ENCODE data around the gene CNRIP1.

Gene CNRIP1

DNA sequence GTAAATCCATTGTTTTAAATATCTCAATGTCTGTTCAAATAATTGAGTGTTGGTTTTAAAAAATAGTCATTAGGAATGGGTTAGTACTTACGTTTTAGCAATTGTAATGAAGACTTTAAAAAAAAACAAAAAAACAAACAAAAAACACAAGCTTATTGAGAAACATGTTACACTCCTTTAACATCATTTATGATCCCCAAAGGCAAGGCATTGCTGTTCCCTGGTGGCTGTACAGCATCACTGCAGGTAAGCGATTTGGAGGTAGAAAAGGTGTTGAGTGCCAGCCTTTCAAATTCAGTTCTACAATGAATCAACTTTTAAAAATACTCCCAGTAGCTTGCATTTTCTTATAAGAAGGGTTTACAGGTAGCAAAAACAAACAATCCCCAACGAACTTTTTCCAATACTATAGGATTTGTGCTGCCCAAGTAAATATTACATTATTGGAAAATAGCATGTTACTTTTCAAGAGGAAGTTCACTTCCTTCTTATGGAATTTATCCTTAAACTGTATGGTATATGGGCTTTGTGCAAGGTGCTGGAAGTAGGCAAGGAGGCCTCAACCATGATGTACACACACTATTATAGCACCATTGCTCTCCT lies 27.5 kb downstream of the CNRIP1 start:
- no peak for DNase-seq (ENCODE audit: low read depth, low spot score)

DNA sequence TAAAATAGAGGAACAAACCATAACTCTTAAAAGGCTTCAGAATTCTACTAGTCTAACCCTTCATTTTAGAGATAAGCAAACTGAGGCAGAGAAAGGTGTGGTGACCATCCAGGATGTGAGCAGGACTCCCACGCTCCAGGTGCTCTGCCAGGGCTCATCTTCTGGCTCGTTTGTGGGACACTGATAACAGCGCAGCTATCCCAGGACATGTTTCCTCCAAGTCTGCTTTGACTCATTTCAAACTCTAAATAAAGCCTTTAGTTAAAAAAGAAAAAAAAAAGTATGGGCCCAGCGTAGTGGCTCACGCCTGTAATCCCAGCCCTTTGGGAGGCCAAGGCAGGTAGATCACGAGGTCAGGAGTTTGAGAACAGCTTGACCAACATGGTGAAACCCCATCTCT lies 28.4 kb downstream of the CNRIP1 start:
- no peak for DNase-seq (ENCODE audit: low read depth, low spot score)

DNA sequence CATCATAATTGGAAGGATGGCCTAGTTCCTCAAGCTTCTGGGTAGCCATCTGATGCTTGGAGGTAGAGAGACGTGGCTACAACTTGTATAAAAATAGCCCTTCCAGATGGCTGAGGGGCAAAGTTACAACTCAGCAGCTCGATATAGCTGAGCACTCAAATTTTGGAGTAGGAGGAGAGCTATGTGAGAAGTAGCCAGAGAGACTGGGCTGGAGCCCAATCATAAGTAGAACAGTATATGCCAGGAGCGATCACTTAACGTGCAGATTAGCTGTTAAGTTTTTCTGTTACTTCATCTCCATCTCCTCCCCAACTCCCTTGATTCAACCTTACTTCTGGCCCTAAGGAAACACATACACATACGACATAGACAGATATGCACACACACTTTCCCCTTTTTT lies 28.8 kb downstream of the CNRIP1 start:
- no peak for DNase-seq (ENCODE audit: low read depth, low spot score)

DNA sequence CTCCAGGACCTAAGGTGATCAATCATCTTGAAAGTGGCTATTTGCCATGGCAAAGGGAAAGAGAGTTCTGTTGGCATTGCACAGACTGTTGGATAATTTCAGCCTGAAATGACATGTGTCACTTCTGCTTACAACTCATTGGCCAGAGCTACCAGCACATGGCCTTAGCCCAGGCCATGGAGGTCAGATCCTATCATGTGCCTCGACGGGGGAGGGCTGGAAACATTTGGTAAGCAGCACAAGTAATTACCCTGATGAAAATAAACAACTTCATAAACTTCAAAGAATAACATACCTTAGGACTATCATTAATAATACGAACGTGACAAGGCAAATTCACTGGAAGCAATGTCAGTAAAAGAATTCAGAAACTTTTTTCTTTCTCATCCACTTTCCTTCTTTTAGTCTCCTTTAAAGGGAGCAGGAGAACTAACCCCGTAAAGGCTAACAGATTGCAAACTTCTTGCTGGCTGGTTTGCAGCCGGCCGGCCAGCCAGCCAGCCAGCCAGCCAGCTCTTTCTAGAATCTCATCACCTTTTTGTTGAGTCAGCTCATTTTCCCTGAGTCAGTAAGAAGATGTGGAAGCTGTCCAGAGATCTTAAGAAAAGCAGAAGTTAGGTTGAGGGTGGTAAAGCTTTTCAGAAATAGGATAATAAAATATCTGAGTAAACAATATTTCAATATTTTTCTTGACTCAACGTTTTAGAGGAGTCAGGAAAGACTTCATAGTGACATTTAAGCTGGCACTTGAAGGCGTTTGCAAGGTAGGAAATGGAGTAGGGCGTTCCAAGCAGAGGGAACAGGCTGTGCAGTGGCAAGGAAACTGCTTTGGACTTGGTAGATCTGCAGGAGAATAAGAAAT lies 31.9 kb downstream of the CNRIP1 start:
- peak; percentile 10 for DNase-seq (ENCODE audit: low read depth, low spot score)

DNA sequence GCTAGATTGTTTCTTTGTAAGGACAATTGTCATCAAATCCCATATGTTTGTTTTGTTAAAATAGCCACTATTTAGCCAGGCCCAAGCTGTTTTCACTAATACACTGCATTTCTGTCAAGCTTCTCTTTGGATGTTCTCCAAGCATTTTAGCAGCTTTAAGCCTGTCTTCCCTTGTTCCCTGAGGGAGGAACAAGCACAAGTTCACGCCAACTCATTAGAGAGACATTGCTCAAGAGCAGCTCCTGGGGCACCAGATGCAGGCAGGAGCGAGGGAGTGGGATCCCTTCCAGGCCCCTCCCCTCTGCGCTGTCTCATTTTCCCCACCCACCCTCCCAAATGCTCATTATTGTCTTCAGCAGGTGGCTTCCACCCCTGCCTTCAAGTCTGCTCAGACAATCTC lies 34.9 kb downstream of the CNRIP1 start:
- DNase-seq (ENCODE audit: low read depth, low spot score), result no peak

DNA sequence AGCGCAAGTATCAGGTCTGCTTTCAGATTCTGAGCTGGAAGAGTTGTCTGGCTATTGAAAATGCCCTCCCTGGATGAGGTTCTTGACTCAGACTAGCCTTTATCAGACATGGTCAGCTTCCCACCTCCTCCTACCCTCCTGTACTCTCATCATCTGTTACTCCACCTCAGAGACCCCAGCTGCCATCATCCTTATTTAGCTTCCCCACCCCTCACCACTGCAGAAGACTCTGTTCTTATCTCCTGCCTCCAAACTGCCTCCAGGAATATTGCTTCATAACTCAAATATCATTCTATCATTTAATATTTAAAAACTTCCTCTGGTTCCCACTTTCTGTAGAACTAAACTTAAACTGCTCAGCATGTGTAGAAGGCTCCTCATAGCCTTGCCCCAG lies 36.3 kb downstream of the CNRIP1 start:
- no peak for DNase-seq (ENCODE audit: low read depth, low spot score)

DNA sequence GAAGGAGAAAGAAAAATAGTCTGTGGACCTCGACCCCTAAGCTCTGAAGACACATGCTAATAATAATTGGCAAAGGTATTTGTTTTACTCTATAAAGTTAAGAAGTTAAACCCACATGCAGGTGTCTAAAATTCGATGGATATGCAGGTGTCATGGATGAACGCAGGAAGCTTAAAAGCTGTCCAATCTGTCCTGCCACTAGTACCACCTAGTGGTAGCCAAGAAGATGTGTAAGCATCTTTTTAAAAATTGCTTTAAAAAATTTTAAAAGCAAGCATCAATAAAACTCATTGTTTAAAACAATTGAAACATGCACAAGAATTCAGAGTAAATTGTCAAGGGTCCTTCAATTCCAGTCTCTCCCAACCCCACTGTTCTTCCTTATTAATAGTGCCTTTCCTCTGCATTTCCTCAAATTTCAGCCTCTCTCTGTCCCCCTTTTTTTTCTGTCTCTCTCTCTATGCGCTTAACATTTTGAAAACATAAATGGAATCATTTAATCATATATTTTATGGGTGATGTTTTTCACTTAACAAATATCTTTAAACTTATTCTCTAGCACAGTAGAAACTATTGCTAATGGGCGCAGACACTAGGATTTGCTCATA lies 36.8 kb downstream of the CNRIP1 start:
- no peak for DNase-seq (ENCODE audit: low read depth, low spot score)

DNA sequence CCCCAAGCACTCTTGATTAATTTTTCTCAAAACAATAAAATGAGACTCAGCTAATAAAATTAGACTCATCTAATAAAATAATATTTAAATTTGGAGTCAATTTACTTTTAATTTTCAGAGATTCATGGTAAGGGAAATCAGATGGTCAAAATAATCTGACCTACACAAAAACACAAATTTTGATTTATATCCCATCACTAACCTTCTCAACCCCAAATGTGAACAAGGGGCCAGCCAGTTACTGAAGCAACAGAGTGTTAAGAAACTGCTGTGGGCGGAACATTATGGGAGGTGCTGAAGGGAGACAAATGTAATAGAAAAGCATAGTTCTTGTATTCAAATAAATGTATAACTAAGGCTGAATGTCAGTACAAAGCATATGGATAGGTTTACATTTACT lies 39.0 kb downstream of the CNRIP1 start:
- no peak for DNase-seq (ENCODE audit: low read depth, low spot score)

DNA sequence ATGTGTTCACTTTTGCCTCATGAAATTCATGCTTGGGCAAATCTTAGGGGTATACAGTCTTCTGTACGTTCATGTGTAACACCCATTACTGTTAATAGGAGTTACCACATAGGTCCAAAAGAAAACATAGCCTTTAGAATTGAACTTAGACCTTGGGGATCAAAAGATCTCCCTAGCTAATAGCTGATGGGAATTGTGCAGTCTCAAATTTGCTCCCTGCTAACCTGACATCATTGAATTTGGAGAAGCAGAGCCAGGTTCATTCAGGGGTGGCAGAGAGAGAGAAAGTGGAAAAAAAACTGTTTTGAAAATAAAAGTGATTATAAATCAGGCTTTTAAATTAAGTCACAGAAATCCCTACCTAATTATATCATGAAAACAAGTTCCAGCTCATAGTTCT lies 39.4 kb downstream of the CNRIP1 start:
- DNase-seq (ENCODE audit: low read depth, low spot score), result no peak

DNA sequence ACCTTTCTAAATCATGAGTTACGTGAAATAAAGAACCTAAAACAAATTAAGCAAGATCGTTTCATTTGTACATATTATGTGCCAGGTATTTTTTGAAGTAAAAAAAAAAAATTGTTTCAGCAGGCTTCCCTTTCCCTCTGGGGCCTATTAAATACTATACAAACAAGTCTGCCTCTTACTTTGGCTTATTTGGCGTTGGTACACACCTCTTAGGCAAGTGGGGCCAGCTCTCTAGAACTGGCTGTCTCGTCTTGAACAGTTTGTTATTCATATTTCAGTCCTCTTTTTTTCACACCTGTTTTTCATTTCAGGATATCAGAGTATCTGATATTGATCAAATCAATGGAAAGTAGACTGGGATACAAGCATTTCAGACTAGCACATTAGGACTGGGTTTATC lies 40.1 kb downstream of the CNRIP1 start:
- no peak for DNase-seq (ENCODE audit: low read depth, low spot score)

DNA sequence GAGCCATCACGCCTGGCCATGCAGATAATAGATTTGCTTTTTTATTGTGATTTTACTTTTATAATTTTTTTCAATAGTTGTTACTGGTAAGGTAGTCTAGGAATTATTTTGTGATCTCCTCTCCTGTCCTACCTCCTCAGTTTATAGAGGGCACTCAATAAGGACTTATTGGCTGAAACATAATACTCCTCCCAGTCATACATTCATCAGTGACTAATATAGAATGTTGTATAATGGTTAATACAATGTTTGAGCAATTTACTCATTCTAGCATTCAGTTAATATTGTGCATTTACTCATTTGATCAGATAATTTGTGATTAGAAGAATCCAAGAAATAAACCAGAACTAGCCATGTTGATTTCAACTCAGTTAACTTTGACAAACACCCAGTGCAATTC lies 41.6 kb downstream of the CNRIP1 start:
- DNase-seq (ENCODE audit: low read depth, low spot score), result no peak

DNA sequence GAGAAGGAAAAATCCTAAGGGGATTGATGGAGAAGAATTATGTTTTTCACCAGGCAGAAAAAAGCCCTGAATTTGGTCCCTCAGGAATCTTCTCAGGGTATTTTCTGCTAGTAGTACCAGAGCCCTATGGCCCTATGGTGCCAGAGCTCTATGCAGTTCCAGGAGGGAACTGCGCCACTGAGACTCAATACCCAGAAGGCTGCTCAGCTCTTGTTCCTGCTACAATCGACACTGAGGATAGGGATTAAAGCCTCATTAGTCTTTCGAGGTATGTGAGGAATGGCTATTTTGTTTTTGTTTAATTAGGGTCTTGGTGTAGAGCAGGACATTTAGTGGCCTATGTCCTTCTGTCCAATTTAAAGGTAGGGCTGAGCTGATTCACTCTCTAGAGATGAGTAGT lies 45.7 kb downstream of the CNRIP1 start:
- DNase-seq (ENCODE audit: low read depth, low spot score), result peak; percentile 37

DNA sequence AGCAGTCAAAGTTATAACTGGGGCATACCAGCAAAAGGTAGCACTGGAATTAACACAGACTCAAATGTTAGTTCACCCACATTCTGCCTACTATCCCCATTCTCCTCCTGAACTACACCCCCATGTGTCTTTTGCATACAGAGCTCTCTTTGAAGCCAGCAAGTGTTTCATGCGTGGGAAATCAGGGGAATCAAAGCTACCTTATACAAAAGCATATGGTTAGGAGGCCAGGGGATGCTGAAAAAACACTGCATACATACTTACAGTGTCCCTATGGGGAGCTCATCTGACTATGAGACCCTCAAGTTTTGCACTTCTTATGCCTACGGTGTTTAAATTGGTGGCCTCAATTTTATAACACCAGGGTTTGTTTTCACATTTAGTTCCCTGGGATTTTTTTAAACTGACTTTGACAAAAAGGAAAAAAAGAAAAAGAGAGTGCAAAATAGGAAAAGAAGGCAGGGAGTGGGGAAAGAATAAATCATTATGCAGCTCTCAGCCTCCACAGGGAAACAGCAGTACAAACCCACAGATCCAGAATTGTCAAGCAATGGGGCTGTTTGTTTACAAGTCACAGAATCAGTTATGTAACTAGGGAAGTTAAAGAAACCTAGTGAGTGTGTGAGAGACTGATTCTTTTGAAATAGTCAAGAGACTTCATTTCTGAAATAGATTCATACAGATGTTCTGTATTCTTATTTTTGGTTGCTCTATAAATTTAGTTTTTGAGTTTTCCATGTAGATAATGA lies 47.3 kb downstream of the CNRIP1 start:
- DNase-seq (ENCODE audit: low read depth, low spot score), result no peak

DNA sequence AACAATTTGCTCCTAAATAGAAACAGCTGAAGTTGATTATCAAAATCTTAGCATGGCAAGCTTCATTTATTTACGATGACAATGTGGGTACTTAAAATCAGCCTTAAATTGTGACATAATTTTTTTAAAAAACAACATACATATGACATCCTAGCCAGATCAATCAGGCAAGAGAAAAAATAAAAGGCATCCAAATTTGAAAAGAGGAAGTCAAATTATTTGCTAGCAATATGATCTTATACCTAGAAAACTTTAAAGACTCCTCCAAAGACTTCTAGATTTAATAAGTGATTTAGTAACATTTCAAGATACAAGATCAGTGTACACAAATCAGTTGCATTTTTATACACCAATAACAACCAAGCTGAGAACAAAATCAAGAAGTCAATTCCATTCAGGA lies 53.1 kb downstream of the CNRIP1 start:
- no peak for DNase-seq (ENCODE audit: low read depth, low spot score)

DNA sequence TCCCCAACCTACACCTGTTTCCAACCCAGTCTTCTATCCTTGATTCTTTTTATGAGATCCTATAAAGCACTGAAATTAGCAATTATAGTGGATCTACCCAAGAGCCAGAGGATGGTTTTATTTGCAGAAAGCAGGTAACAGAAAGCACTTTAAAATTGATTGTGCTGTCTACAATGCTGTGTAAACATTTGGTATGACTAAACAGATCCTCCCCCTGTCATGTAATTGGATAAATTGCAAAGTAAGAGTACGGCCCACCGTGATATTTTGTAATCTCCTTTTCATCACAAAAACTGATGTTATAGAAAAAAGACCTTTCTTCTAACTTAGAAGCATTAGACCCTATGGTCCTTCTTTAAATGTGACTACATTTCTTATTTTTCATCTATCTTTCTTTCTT lies 56.1 kb downstream of the CNRIP1 start:
- DNase-seq (ENCODE audit: low read depth, low spot score), result no peak

DNA sequence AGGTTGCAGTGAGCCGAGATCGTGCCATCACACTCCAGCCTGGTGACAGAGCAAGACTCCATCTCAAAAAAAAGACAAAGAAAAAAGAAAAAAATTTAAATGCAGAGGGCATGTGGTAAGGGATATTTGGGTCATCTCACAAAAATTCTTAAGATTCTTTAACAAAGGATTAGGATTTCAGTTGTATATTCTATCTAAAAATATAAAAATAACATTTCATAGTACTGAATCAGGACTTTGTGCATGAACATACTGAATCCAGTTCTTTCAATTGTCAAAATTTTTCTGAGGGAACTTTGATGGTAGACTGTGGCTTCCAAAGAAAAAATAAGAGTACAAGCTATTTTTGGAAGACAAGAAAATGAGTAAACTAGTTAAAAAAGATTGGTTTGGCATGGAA lies 60.9 kb downstream of the CNRIP1 start:
- no peak for DNase-seq (ENCODE audit: low read depth, low spot score)

DNA sequence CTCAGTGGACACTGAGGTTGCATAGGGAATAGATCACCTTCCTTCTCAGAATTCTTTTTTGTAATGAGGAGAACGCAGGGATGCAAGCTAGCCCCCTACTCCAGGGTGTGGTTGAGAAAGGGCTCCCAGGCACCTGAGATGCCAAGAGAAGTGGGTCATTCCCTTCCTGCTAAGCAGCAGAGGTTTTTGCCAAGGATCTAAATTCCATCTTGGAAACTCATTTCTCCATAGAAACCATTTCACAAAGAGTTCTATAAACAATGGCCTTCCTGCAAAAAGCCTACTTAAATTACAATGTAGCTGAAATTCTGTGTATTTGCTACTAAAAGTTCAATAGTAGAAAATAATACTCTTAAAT lies 63.7 kb downstream of the CNRIP1 start:
- no peak for DNase-seq (ENCODE audit: low read depth, low spot score)

DNA sequence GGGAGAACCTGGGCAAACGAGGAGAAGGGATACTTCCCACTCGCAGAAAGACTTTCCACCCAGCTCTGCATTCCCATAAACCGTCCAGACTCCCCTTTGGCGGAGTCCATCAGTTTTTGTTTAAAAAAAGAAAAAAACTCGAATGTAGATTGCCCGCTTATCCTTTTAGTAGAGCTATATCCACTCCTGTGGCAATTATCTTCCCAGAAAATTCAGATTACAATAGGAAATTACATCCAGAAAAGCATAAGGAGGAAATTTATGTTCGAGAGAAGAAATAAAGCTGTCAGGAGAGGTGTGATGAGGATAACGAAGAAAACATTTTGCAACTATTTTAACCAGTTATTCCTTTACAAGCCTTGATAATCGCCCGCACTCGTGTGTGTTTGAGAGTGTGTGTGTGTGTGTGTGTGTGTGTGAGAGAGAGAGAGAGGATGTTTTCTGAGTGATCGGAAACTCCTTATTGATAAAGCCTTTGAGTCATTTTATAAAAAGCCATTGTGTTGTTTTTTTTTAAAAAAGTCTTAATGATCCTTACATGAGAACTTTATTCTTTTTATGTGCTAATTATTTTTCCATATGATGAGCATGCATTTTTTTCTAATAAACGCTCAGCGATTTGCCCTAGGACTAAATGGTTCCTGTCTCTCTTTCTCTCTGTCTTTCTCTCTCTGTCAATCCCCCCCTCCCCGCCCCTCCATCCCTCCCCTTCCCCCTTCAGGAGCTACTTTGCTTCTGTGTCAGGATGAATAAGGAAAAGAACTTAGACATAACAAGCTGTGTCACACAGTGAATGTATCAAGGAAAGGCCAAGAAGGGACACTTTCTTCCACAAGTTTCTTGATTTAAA lies 66.3 kb downstream of the CNRIP1 start:
- DNase-seq (ENCODE audit: low read depth, low spot score), result no peak

DNA sequence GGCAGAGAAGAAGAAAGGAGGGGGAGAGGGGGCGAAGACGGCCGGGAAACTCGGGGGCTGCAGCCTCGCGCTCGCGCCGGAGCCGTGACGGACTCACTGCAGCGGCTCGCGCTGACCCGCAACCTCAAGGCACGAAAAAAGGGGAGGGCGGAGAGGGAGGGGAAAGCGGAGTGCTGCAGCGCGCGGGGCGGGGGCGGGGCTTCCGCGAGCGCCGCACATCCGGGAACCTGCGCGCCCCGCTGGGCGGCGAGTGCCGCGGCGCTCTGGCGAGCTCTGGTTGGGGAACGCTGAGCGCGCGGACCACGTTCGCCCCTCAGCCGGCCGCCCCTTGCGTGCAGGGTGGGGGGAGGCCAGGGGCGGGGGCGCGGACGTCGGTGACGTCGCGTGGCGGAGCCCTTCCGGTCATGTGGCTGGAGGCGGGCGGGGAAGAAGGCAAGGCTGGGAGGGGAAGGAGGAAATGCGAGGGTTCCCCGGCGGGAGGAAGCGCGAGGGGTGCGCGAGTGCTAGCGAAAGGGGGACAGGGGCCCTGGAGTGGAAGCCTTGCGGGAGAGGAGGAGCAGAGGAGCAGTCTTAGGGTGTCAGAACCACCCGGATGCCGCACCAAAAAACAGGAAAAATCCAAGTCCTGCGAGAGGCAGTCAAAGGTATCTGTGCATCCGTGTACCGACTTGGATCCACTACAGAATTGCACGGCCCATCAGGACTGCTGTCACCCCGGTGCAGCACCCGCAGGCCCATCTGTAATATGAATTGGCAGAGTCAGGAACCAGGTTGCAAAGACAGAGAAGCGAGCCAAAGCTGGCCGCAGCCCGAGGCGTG lies 67.1 kb downstream of the CNRIP1 start, which contains the start of gene PPP3R1:
TSS of gene PPP3R1 (minus strand) at position 133 of the 819 bp plus-strand sequence. CDS start 405 bp downstream, outside the sequence.
- peak; percentile 93 for DNase-seq (ENCODE audit: low read depth, low spot score)

DNA sequence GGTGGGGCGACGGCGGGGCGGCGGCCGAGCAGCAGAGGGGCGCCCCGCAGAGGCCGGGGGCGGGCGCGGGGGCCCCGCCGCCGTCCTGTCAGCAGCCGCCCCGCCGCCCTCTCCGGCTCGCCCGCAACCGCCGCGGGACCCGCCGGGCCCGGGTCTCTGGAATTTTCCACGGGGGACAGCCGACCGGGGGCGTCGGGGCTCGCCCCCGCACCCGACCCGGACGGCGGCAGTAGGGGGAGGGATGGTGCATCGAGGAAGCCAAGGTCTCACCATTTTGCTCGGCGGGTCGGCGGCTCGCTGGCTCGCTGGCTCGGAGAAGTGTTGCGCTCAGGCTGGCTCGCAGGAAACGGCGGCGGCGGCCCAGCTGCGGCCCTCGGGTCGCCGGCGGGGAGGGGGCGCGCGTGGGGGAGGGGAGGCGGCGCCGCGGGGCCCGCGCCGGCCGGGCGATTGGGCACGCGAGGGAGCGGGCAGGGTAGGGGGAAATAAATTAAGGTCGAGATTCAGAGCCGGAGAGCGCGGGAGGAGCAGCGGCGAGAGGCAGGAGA lies 67.8 kb downstream of the CNRIP1 start:
- peak; percentile 13 for DNase-seq (ENCODE audit: low read depth, low spot score)
